ENCODE results near the gene SLC1A3. TPM values are rescaled to one million over a fixed set of nuclear protein-coding genes. Genes with fewer than 3 reads are reported as not detected.

The SLC1A3 gene
- total RNA-seq, 6 donors from 2014 or later: 22.4 to 235 (median 42.0) TPM

DNA sequence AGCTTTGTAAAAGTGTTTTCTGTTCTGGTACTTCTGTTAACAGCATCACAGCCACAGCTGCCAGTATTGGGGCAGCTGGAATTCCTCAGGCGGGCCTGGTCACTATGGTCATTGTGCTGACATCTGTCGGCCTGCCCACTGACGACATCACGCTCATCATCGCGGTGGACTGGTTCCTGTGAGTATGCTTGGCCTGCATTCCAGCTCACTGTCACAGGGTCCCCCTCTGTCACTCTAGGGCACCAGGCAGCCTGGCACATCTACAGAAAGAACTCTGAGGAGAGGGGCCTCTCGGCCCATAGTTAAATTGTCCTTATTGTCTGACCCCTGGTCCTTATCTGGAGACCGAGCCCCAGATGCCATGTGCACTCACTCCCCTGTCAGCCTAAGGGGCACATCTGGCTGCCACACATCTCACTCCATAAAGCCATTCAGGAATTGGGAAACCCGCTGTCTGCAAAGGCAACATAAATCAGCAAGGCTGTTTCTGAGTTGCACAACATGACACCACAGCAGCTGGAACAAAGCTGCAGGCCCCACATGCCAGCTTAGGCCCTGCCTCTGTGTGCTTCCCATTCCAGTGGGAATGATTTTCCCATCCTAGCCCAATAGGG is 77.5 kb downstream of the SLC1A3 start:
- no peaks in the 10 kb centered on the region for H3K27me3 ChIP-seq
- H3K27ac ChIP-seq: peak overlapping the region in 3 of 4 donors; percentile 28 to 79 (median 49)
- no peaks in the 10 kb centered on the region for H3K36me3 ChIP-seq
- ATAC-seq (ENCODE audit: low FRiP score in 2 of 2): peak; percentile 33 to 78
- WGBS, 2 donors: 65 to 72% methylated on average over 4 to 9 of the region's 9 CpGs
- TF ChIP-seq EP300 (IDR thresholded peaks at IDR 0.05) (peak in 2 of 4 donors; percentile 54 to 61), POLR2AphosphoS5 (IDR thresholded peaks at IDR 0.05) (peak; percentile 78 to 80), POLR2A (IDR thresholded peaks at IDR 0.05) (peak in 1 of 4 donors; percentile 21)
- TF ChIP-seq, protein P1, sequence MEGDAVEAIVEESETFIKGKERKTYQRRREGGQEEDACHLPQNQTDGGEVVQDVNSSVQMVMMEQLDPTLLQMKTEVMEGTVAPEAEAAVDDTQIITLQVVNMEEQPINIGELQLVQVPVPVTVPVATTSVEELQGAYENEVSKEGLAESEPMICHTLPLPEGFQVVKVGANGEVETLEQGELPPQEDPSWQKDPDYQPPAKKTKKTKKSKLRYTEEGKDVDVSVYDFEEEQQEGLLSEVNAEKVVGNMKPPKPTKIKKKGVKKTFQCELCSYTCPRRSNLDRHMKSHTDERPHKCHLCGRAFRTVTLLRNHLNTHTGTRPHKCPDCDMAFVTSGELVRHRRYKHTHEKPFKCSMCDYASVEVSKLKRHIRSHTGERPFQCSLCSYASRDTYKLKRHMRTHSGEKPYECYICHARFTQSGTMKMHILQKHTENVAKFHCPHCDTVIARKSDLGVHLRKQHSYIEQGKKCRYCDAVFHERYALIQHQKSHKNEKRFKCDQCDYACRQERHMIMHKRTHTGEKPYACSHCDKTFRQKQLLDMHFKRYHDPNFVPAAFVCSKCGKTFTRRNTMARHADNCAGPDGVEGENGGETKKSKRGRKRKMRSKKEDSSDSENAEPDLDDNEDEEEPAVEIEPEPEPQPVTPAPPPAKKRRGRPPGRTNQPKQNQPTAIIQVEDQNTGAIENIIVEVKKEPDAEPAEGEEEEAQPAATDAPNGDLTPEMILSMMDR (IDR thresholded peaks at IDR 0.05): no peak
- no peak overlapping the region for H3K4me3 ChIP-seq
- peak in 1 of 2 donors; percentile 50 for DNase-seq
- H3K9me3 ChIP-seq: no peaks in the 10 kb centered on the region
- H3K4me1 ChIP-seq: no peaks in the 10 kb centered on the region

GRCh38 chr5:36685631-36686288 is 79.4 kb downstream of the SLC1A3 start:
- TF ChIP-seq POLR2AphosphoS5 (IDR thresholded peaks at IDR 0.05) (no peak), EP300 (IDR thresholded peaks at IDR 0.05) (no peak), POLR2A (IDR thresholded peaks at IDR 0.05) (peak in 1 of 4 donors; percentile 51)
- TF ChIP-seq, protein P1 (IDR thresholded peaks at IDR 0.05): no peak
- no peaks in the 10 kb centered on the region for H3K9me3 ChIP-seq
- ATAC-seq (ENCODE audit: low FRiP score in 2 of 2) (peak in 1 of 2 donors; percentile 29), DNase-seq (peak in 1 of 2 donors; percentile 44)
- WGBS, 2 donors: 67 to 71% methylated on average over 13 of the region's 13 CpGs
- peak overlapping the region; percentile 20 to 79 (median 52) for H3K27ac ChIP-seq
- H3K4me3 ChIP-seq: no peak overlapping the region
- H3K27me3 ChIP-seq: no peaks in the 10 kb centered on the region
- H3K4me1 ChIP-seq: peaks cover 4 to 13% (median 10%) of the 10 kb centered on the region in 4 donors
- no peaks in the 10 kb centered on the region for H3K36me3 ChIP-seq

DNA sequence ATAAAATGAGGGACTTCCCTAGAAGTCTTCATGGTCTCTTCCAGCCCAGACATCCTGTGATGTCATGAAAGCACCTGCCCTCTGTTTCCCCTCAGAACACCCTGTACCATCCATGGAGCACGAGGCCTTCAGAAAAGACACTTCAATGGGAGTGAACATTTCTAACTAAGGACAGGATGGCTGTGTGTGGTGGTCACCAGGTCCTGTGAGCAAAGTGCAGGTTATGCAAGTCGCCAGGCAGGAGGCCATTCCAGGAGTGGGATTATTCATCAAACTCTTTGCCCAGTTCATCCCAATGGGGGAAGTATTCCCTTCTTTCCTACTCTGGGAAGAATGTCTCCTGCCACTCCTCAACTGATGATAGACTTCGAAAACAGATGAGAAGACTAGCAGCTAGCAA is 80.5 kb downstream of the SLC1A3 start:
- 85 to 94% methylated on average over 3 of the region's 3 CpGs for WGBS, 2 donors
- Histone ChIP-seq H3K4me1 (peaks cover 7 to 14% (median 11%) of the 10 kb centered on the region in 4 donors), H3K4me3 (no peak overlapping the region), H3K27ac (peak overlapping the region in 1 of 4 donors; percentile 46), H3K27me3 (no peaks in the 10 kb centered on the region), H3K9me3 (no peaks in the 10 kb centered on the region), H3K36me3 (no peaks in the 10 kb centered on the region)
- no peak for ATAC-seq (ENCODE audit: low FRiP score in 2 of 2)
- DNase-seq: no peak
- TF ChIP-seq, protein P1 (IDR thresholded peaks at IDR 0.05): no peak
- no peak for TF ChIP-seq POLR2AphosphoS5 (IDR thresholded peaks at IDR 0.05)
- TF ChIP-seq EP300 (IDR thresholded peaks at IDR 0.05): no peak
- no peak for TF ChIP-seq POLR2A (IDR thresholded peaks at IDR 0.05)

GRCh38 chr5:36688722-36689121 is 82.3 kb downstream of the SLC1A3 start:
- Histone ChIP-seq H3K4me1 (peaks cover 18 to 26% (median 21%) of the 10 kb centered on the region in 4 donors), H3K27me3 (no peaks in the 10 kb centered on the region), H3K9me3 (no peaks in the 10 kb centered on the region), H3K36me3 (no peaks in the 10 kb centered on the region), H3K4me3 (no peak overlapping the region), H3K27ac (peak overlapping the region in 1 of 4 donors; percentile 33)
- ATAC-seq (ENCODE audit: low FRiP score in 2 of 2) (no peak), DNase-seq (no peak)
- 91 to 93% methylated on average over 6 of the region's 6 CpGs for WGBS, 2 donors
- TF ChIP-seq POLR2A (IDR thresholded peaks at IDR 0.05) (no peak), EP300 (IDR thresholded peaks at IDR 0.05) (no peak), POLR2AphosphoS5 (IDR thresholded peaks at IDR 0.05) (no peak)
- TF ChIP-seq, protein P1 (IDR thresholded peaks at IDR 0.05): no peak
